A375 (cell line): ENCODE measurements around the gene PEX12. TPM values are rescaled to one million over a fixed set of nuclear protein-coding genes. Genes with fewer than 3 reads are reported as not detected.

Source experiments
- small RNA-seq: library from RNA; depleted of rRNA; stranded (forward); fragments of <200 nt; gene quantifications from one replicate; pipeline ENCODE3, GENCODE V24; 2014
- total RNA-seq: library from RNA; depleted of rRNA; stranded (reverse); fragments of >200 nt; shearing (Covaris generic); gene quantifications from 2 replicates; pipeline ENCODE4 v1.2.3, GENCODE V29; 2014; rRNA removed

PEX12 gene
- total RNA-seq, result 5.6 and 6.7 TPM in 2 replicates

DNA sequence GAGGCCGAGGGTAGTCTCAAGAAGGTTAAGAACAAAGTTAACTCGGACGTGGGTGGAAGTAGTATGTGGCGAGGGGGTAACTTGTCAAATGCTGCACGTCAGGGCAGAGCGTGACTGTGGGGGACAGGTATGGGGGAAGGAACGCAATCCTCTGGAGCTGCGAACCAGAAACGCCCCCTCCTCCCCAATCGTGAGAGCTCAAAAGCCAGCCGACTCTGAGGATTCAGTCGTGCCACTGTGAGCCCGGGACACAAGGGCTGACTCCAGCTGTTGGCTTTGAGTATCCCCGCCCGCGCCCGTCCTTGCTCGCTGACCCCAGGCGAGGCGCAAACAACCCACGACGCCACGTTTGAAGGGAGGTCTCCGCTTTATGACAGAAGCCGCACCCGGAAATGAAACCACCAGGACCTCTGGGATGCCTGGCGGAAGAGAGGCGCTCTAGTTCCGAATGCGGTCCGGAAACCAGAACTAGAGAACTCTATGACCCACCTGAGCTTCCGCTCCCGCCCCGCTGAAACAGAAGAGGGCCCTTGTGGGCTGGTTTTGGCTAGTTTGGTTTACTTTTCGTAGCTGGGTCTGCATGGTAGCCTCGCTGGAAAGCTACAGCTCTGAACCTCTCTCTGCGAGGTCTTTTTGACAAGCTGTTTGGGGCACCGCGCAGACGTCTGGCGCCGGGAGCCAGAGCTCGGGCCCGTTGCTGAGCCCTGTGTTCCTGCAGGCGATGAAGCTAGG lies at the start of gene PEX12:
PEX12 (minus strand) TSS at position 375 of the 732 bp plus-strand sequence. CDS start 550 bp downstream, outside the sequence.

DNA sequence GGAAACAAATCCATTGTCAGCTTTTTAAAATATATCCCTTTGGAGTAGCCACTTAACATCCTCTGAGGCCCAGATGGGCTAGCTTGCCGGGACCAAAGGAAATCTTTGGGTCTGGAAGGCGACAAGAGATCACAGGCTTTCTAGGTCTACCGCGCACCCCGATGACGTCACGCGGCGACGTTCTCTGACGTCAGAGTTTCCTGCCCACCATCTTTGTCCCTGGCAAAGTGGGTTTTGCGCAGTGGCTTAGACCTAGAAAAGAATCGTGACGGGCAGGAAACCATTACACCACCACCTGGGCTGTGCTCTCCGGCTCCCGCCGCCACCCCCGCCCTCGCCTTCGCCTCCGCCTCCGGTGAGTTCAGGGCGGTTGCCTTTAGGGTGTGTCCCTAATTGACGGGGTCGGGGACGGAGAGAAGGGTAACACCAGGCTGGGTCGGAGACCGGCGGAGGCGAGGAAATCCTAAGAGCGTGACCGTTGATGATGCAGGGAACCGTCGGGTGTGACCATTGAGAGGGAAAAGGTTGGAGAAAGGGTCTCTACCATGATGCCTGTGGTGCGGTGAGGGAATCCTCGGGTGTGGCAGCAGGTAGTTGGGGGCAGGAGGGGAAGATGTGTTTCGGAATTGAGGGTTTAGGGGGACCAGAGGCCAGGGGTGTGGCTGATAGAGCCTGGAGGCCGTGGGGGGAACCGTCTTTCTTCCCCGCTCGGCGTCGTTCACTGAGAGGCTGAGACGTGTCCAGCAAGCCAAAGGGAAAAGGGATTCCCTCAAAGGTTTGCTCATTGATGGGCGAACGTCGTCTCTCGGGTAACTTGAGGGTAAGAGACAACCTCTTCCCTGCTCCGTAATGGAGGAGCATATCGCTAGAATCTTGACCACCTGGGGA lies 8.9 kb upstream of the PEX12 start, which contains the start of gene AP2B1:
AP2B1 (plus strand) TSS at position 249 of the 888 bp plus-strand sequence. CDS start 6,709 bp downstream, outside the sequence.

DNA sequence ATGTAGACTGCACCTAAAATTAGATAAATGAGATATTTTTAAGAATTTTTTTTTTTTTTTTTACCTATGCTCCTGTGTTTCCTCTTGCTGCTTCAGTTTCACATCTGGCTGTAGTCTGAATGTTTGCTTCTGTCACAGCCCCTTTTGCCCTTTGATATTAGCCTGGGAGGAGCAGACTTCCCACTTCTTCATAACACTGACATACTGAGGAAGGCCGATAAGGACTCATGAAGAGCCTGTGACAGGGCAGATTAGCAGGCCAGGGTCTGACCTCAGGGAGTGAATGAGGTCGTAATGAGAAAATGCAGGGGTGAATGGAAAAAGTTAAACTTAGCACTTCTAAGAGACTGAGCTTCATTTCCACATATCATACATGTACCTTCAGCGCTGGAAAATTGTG lies 17.7 kb downstream of the PEX12 start, which contains the start of gene SLFN14:
SLFN14 (minus strand) TSS at position 117 of the 400 bp plus-strand sequence. CDS start 2,757 bp downstream, outside the sequence.

DNA sequence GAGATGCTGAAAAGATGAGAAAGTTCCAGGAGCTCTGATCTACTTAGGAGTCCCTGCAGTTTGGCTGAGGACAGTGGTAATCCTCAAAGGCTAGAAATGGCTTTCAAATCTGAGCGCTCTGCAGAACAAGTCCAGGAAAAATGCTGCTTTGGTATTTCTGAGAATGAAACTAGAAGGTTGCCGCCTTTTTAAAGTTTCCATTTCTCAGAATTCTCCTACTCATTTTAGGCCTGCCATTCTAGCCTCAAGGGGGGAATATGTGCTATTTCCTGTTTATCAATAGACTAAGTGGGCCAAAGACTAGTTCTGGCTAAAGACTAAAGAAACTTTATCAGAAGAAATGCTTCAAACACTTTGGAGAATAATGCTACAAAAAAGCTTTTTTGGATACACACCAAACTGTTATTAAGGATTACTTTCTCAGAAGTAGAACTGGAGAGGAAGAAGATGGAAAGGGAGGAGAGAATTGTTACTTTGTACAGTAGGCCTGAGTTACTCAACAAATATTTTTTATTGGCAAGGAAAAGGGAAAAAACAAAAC lies 40.7 kb downstream of the PEX12 start, which contains the start of gene SLFN12L:
SLFN12L (minus strand) TSS at position 78 of the 541 bp plus-strand sequence. CDS start 15,314 bp downstream, outside the sequence.

Small RNA genes lying within 50 kb of the gene (small RNA-seq; reads per million reads assigned to genes)
- gene AC004134.1 (not detected), gene AC015911.1 (not detected), gene SNORD7 (37.1 reads per million, percentile 94 among the genes with 10 or more reads in this experiment)

Other genes with a start within 250 kb of the PEX12 start
- 31.5 and 34.9 TPM in 2 replicates for gene SLFN11, start 204.9 kb downstream of the PEX12 start, total RNA-seq
- gene SLFN12, start 146.1 kb downstream of the PEX12 start, total RNA-seq, result 11.4 and 16.6 TPM in 2 replicates
- gene SLFN13, start 129.8 kb downstream of the PEX12 start, total RNA-seq, result 0.49 and 1.8 TPM in 2 replicates
- gene SLFN12L, start 40.9 kb downstream of the PEX12 start, total RNA-seq, result 0.08 TPM in 1 of 2 replicates, not detected in the other
- gene SLFN14, start 17.8 kb downstream of the PEX12 start, total RNA-seq, result not detected in 2 replicates
- gene AP2B1, start 8.8 kb upstream of the PEX12 start, total RNA-seq, result 57.3 and 60.0 TPM in 2 replicates
- gene RASL10B, start 153.1 kb upstream of the PEX12 start, total RNA-seq, result 0.53 and 0.57 TPM in 2 replicates
- gene GAS2L2, start 174.7 kb upstream of the PEX12 start, total RNA-seq, result not detected in 2 replicates
- not detected in 2 replicates for gene C17orf50, start 182.3 kb upstream of the PEX12 start, total RNA-seq
- not detected in 2 replicates for gene MMP28, start 217.1 kb upstream of the PEX12 start, total RNA-seq
- gene TAF15, start 230.9 kb upstream of the PEX12 start, total RNA-seq, result 61.1 and 63.6 TPM in 2 replicates